ENCODE measurements around the gene SLC10A3.

GRCh38 chrX:154506483-154507332, 16.3 kb upstream of the SLC10A3 start:
- no peak for TF ChIP-seq CTCF (conservative IDR thresholded peaks at IDR 0.05; ENCODE audit: low read depth, low read length)
- no peak for TF ChIP-seq EZH2 (IDR thresholded peaks at IDR 0.05; ENCODE audit: low read length, unreplicated experiment)

Measured in PC-3 (cell line).